Activated CD8-positive, alpha-beta T cell treated with anti-CD3 and anti-CD28 coated beads for 36 hours (primary cell): Measurements from ENCODE around the gene MIP. TPM values are rescaled to one million over a fixed set of nuclear protein-coding genes. Genes with fewer than 3 reads are reported as not detected.

Experiments used
- ATAC-seq: fragments of 200-7000 bp; cut with Tn5 transposase; one replicate; pipeline ENCODE4 v1.10.0; 2021; ENCODE audit warnings: mild to moderate bottlenecking, moderate library complexity
- CTCF ChIA-PET: fragments of 350-600 bp; sonication (Branson Sonifier 250); formaldehyde crosslinking; loops from one replicate; lab custom pipeline; 2021; ENCODE audit warnings: antibody characterized with exemption; lab: Charles Lee
- POLR2A ChIA-PET: fragments of 350-600 bp; sonication (Branson Sonifier 250); formaldehyde crosslinking; loops from one replicate; lab custom pipeline; 2021; ENCODE audit warnings: antibody characterized with exemption; lab: Charles Lee
- DNase-seq: peaks from one replicate; pipeline ENCODE4 v3.0.0-alpha.2; 2020
- H3K27ac Mint-ChIP-seq: one replicate; pipeline ENCODE4 v1.8.0; 2021; ENCODE audit warnings: mild to moderate bottlenecking, mixed read lengths
- H3K27me3 Mint-ChIP-seq: one replicate; pipeline ENCODE4 v1.8.0; 2021; ENCODE audit warnings: mixed read lengths
- H3K36me3 Mint-ChIP-seq: one replicate; pipeline ENCODE4 v1.8.0; 2021; ENCODE audit warnings: low read depth, mixed read lengths
- H3K4me1 Mint-ChIP-seq: one replicate; pipeline ENCODE4 v1.8.0; 2021; ENCODE audit warnings: low read depth, mixed read lengths
- H3K4me3 Mint-ChIP-seq: one replicate; pipeline ENCODE4 v1.8.0; 2021; ENCODE audit warnings: mild to moderate bottlenecking, moderate library complexity, mixed read lengths
- H3K9me3 Mint-ChIP-seq: one replicate; pipeline ENCODE4 v1.8.0; 2021; ENCODE audit warnings: mixed read lengths
- intact Hi-C: fragments of 100-400 bp; cut with micrococcal nuclease; formaldehyde crosslinking; loops from one replicate; pipeline ENCODE4 v1.10.0; 2022
- total RNA-seq, 2 experiments: library from RNA; stranded (reverse); gene quantifications; one replicate each; pipeline ENCODE4 v1.2.3, GENCODE V29; 2021
- TF ChIP-seq, protein P1 (sequence below): fragments of 200-600 bp; IDR thresholded peaks from one replicate; pipeline ENCODE4 v1.8.0; 2022; ENCODE audit warnings: antibody characterized with exemption, mild to moderate bottlenecking

Gene MIP
- total RNA-seq, 2 experiments from 2014 or later, result not detected

DNA sequence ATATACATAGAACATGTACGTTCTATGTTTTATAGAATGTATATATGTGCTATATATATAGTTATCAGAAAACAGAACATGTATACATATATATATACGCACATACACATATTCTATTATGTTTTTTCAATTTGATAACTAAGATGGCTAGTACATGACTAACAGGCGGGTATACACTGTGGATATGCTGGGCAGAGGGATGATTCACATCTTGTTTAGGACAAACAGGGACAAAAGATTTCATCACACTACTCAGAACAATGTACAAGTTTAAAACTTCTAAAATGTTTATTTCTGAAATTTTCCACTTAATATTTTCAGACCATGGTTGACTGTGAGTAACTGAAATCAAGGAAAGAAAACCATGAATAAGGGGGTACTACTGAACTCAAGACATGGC is 22.6 kb downstream of the MIP start:
- DNase-seq, result no peak
- Mint-ChIP-seq H3K27ac (no peak overlapping the region), H3K4me1 (no peaks in the 10 kb centered on the region), H3K36me3 (peaks cover 39% of the 10 kb centered on the region), H3K9me3 (no peaks in the 10 kb centered on the region), H3K27me3 (no peaks in the 10 kb centered on the region), H3K4me3 (no peak overlapping the region)
- TF ChIP-seq, protein P1, sequence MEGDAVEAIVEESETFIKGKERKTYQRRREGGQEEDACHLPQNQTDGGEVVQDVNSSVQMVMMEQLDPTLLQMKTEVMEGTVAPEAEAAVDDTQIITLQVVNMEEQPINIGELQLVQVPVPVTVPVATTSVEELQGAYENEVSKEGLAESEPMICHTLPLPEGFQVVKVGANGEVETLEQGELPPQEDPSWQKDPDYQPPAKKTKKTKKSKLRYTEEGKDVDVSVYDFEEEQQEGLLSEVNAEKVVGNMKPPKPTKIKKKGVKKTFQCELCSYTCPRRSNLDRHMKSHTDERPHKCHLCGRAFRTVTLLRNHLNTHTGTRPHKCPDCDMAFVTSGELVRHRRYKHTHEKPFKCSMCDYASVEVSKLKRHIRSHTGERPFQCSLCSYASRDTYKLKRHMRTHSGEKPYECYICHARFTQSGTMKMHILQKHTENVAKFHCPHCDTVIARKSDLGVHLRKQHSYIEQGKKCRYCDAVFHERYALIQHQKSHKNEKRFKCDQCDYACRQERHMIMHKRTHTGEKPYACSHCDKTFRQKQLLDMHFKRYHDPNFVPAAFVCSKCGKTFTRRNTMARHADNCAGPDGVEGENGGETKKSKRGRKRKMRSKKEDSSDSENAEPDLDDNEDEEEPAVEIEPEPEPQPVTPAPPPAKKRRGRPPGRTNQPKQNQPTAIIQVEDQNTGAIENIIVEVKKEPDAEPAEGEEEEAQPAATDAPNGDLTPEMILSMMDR, result no peak
- intact Hi-C loops, result no loop called here
- ChIA-PET POLR2A (no interaction called here), CTCF (no interaction called here)
- no peak for ATAC-seq

DNA sequence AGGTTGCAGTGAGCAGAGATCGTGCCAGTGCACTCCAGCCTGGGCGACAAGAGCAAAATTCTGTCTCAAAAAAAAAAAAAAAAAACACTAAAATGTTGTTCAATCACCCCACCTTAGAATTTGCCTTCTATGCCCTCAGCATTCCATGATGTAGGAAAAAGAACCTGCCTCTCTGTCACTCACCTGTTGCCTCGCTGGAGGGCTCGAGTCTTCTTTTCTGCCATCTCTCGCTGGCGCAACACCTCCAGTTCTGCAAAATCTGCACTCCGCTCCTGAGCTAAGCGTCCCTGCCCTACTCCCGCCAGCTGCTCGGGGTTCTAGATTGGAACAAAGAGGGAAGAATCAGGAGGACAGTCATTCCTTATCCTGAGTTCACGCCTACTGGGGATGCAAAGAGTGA is 23.2 kb downstream of the MIP start:
- Mint-ChIP-seq H3K4me1 (no peaks in the 10 kb centered on the region), H3K4me3 (no peak overlapping the region), H3K36me3 (peaks cover 39% of the 10 kb centered on the region), H3K27ac (no peak overlapping the region), H3K27me3 (no peaks in the 10 kb centered on the region), H3K9me3 (no peaks in the 10 kb centered on the region)
- no peak for DNase-seq
- ChIA-PET CTCF (no interaction called here), POLR2A (no interaction called here)
- intact Hi-C loops, result no loop called here
- TF ChIP-seq, protein P1, result no peak
- no peak for ATAC-seq

DNA sequence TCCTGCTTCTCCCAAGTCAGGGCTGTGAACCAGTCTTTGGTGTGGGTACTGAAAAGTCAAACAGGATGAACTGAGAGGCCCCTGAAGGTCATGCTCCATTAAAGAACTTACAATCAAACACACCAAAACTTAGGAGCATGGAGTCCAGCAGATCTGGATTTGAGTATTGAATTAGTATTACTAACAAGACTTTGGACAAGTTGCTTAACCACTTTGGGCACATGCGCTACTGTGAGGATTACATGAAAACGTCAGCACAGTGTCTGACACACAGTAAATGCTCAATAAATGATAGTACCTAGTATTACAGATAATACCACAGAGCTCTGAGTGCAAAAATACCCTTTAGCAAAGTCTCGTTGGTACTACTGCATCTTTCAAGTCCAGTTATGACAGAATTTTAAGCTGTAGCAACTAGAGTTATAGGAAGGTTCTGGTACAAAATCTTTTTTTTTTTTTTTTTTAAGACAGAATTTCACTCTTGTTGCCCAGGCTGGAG is 28.5 kb downstream of the MIP start:
- Mint-ChIP-seq H3K27me3 (no peaks in the 10 kb centered on the region), H3K9me3 (no peaks in the 10 kb centered on the region), H3K4me1 (peaks cover 3% of the 10 kb centered on the region), H3K27ac (no peak overlapping the region), H3K4me3 (no peak overlapping the region), H3K36me3 (peaks cover 53% of the 10 kb centered on the region)
- no peak for ATAC-seq
- ChIA-PET CTCF (interaction anchor here (0.6 to 0.8 kb wide), 2 partner anchors 38 to 756 kb away, joined by 3 read pairs; no protein-coding TSS in a partner anchor), POLR2A (interaction anchor here (1.2 to 1.5 kb wide), 2 partner anchors 11 to 15 kb away, joined by 3 to 4 read pairs; no protein-coding TSS in a partner anchor)
- intact Hi-C loops, result no loop called here
- DNase-seq, result no peak
- TF ChIP-seq, protein P1, result no peak

DNA sequence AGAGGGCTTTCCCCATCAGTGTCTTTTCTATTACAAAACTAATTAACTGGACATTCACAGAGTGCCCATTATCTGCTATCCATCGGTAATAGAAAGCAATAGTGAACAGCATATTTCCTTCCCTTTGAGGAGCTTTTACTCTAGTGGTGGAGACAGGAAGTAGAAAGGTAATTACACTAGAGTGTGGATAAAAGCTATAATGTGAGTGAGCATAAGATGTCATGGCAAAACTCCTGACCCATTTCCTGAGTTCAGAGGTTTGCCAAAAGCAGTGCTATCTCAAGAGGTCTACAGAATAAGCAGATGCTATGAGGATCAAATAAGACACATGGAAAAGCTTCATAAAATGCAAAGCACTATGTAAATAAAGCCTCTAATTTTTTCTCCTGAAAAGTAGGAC is 29.3 kb downstream of the MIP start:
- intact Hi-C loops, result no loop called here
- no peak for DNase-seq
- Mint-ChIP-seq H3K9me3 (no peaks in the 10 kb centered on the region), H3K36me3 (peaks cover 56% of the 10 kb centered on the region), H3K4me3 (no peak overlapping the region), H3K4me1 (peaks cover 3% of the 10 kb centered on the region), H3K27me3 (no peaks in the 10 kb centered on the region), H3K27ac (no peak overlapping the region)
- TF ChIP-seq, protein P1, result no peak
- ChIA-PET CTCF (interaction anchor here (0.6 to 1.6 kb wide), 5 partner anchors 23 to 757 kb away, joined by 3 to 6 read pairs (median 3); partner anchors contain the start of gene STAT2), POLR2A (interaction anchor here (1.2 to 1.5 kb wide), 3 partner anchors 12 to 24 kb away, joined by 3 to 5 read pairs (median 4); partner anchors contain the start of gene TIMELESS)
- ATAC-seq, result no peak

DNA sequence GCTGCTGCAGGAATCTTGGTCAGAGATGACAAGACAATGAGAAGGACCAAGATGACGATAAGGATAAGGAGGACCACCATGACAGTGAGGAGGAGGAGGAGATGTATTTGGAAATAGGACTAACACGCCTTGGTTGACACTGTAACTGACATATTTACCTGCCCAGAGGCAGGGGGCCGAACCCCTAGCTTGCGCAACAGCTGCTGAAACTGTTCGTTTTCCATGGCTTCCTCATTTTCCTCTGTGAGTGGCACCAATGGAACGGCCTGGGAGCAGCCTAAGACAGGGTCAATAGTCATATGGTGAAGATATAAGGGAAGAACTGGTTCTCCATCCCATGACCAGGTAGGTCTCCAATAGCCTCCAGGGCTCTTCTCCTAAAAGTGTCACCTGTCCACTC is 34.0 kb downstream of the MIP start:
- POLR2A ChIA-PET, result interaction anchor here (1.0 to 1.4 kb wide), 2 partner anchors 10 to 11 kb away, joined by 3 read pairs; no protein-coding TSS in a partner anchor
- CTCF ChIA-PET, result no interaction called here
- intact Hi-C loops, result no loop called here
- Mint-ChIP-seq H3K27ac (no peak overlapping the region), H3K36me3 (peaks cover 44% of the 10 kb centered on the region), H3K9me3 (no peaks in the 10 kb centered on the region), H3K27me3 (no peaks in the 10 kb centered on the region), H3K4me1 (no peaks in the 10 kb centered on the region), H3K4me3 (no peak overlapping the region)
- TF ChIP-seq, protein P1, result no peak
- DNase-seq, result no peak
- no peak for ATAC-seq
